ENCODE measurements around the gene PRPF8. TPM values are rescaled to one million over a fixed set of nuclear protein-coding genes. Genes with fewer than 3 reads are reported as not detected.
A peak's percentile ranks its signal among the peaks of the same experiment; 100 is the strongest.
"Not testable (repeated sequence)": the region's sequence is repeated elsewhere in the genome, so short reads cannot be mapped to it uniquely, and the experiment has no call there.

The PRPF8 gene
- polyA plus RNA-seq, 3 donors, result 53.3 to 128 (median 78.0) TPM

DNA sequence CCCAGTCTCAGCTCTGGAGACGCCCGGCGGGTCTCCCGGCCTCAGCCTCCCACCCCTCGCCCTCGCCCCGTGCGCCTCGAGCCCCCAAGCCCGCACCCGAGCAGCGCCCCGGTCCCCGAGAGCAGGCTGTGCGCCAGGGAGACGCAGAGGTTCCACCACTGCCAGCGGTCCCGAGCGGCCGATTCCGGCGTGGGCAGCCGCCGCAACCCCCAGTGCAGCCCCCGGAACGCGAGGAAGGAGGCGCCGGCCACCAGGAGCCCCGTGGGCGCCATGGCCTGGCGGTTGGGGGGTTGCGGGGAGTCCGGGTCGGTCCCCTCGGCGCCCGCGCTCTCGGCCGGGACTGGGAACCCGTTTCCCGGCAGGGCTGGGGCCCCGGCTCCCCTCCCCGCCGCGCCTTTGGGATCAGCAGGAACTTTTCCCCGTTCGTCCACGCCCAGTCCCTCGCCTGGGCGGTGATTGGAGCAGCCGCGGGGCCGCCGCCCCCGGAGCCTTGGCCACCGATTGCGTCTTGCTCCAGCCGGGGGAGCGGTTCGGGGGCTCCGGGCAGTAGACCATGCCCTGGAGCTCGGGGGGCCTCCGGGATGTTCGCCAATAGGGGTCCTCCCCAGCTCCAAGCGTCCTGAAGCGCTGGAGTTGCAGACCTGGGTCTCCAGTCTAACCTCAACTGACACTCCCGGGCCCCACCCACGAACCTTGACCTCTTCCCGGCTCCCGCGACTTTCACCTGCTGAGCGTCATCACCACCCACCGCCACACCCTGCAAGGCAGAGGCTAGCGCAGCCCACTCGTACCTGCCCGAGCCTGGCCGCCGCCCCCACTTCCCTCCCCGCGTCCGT, 25.5 kb upstream of the PRPF8 start, which contains the start of gene TLCD2:
TSS of gene TLCD2 (minus strand) at position 407 of the 836 bp plus-strand sequence. CDS start at position 272, 135 bp downstream.
- TF ChIP-seq, protein P1, sequence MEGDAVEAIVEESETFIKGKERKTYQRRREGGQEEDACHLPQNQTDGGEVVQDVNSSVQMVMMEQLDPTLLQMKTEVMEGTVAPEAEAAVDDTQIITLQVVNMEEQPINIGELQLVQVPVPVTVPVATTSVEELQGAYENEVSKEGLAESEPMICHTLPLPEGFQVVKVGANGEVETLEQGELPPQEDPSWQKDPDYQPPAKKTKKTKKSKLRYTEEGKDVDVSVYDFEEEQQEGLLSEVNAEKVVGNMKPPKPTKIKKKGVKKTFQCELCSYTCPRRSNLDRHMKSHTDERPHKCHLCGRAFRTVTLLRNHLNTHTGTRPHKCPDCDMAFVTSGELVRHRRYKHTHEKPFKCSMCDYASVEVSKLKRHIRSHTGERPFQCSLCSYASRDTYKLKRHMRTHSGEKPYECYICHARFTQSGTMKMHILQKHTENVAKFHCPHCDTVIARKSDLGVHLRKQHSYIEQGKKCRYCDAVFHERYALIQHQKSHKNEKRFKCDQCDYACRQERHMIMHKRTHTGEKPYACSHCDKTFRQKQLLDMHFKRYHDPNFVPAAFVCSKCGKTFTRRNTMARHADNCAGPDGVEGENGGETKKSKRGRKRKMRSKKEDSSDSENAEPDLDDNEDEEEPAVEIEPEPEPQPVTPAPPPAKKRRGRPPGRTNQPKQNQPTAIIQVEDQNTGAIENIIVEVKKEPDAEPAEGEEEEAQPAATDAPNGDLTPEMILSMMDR (IDR thresholded peaks at IDR 0.05), result no peak
- DNase-seq, result no peak
- peak within 1 kb of the TSS; percentile 31 to 73 (median 40) for H3K4me3 ChIP-seq (replicated peaks in 1 of 3; ENCODE audit: low read depth in 2 of 3, low read length in 3 of 3)
- H3K27me3 ChIP-seq (ENCODE audit: control insufficient read depth in 2 of 2, insufficient read depth in 2 of 2, low read length in 2 of 2), result peaks cover 0 to 31% of the 10 kb centered on the region in 2 donors
- peak within 1 kb of the TSS; percentile 71 for H2AFZ ChIP-seq (ENCODE audit: insufficient read depth, low read depth, low read length, poor library complexity, severe bottlenecking)
- peaks cover 31 to 74% (median 39%) of the 10 kb centered on the region in 3 donors for H3K27me3 Mint-ChIP-seq (ENCODE audit: low read depth in 3 of 3)
- H3K79me2 ChIP-seq (ENCODE audit: insufficient read depth, low read length), result peaks cover 26% of the 10 kb centered on the region
- peak within 1 kb of the TSS; percentile 94 for H3K4me2 ChIP-seq (replicated peaks; ENCODE audit: extremely low read depth, low read length, poor library complexity, severe bottlenecking)
- peak within 1 kb of the TSS; percentile 64 for H3K9ac ChIP-seq (ENCODE audit: insufficient read depth, low read length, poor library complexity, severe bottlenecking)
- intact Hi-C loops (cut with micrococcal nuclease), result loop anchor here (5.0 to 10.0 kb wide), 3 partner anchors 38 to 325 kb away; partner anchors contain the start of genes DPH1 (in 1 of the 2), RILP (in 1 of the 2) and SCARF1 (in 1 of the 2)
- H3K36me3 ChIP-seq (replicated peaks in 1 of 2; ENCODE audit: control insufficient read depth in 1 of 2, insufficient read depth in 2 of 2, low read length in 2 of 2), result peaks cover 19 to 26% of the 10 kb centered on the region in 2 donors
- peaks cover 37% of the 10 kb centered on the region for H3K4me1 Mint-ChIP-seq
- H4K20me1 ChIP-seq (ENCODE audit: insufficient read depth, low read length), result peaks cover 51% of the 10 kb centered on the region
- H3K27ac Mint-ChIP-seq, result peak within 1 kb of the TSS in 1 of 7 donors; percentile 63
- peaks cover 32 to 38% of the 10 kb centered on the region in 2 donors for H3K4me1 ChIP-seq (ENCODE audit: control insufficient read depth in 1 of 2, insufficient read depth in 2 of 2, low read length in 2 of 2)
- H3K27ac ChIP-seq (ENCODE audit: low read depth in 1 of 2, low read length in 2 of 2), result no peak within 1 kb of the TSS
- no peaks in the 10 kb centered on the region for H3K9me3 ChIP-seq (replicated peaks in 1 of 2; ENCODE audit: control insufficient read depth in 1 of 2, insufficient read depth in 1 of 2, low read length in 2 of 2)
- under 1% methylated on average over 83 of the region's 83 CpGs for whole genome bisulfite sequencing (ENCODE audit: insufficient coverage)
- peaks cover 39 to 41% of the 10 kb centered on the region in 2 donors for H3K36me3 Mint-ChIP-seq
- peaks cover 0 to 5% (median 0%) of the 10 kb centered on the region in 7 donors for H3K9me3 Mint-ChIP-seq
- H3K4me3 Mint-ChIP-seq, result peak within 1 kb of the TSS; percentile 69 to 89

DNA sequence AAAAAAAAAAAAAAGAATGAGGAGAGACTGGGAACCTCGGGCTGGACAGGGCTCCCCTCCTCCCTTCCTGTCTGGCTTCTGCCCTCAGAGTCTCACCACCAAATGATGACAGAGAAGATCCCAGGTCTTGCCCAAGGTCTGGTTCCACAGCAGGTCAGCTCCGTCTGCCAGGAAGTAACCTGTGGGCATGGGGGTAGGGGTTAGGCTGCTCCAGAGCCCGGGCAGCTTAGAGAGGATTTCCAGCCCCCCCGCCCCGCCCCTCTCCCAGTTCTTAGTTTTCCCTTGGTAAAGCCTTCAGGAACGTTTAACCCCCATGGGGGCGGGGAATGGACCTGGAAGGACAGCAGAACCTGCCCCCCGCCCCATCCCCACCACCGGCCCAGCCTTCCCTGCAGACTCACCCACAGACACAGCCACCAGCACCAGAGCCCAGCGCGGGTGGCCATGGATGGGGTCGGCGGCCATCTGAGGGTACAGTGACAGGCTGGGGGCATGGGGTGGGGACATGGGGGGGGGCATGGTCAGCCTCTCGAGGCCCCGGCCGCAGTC, 24.8 kb upstream of the PRPF8 start:
- Mint-ChIP-seq H3K27me3 (ENCODE audit: low read depth in 3 of 3) (peaks cover 32 to 75% (median 40%) of the 10 kb centered on the region in 3 donors), H3K9me3 (peaks cover 0 to 5% (median 0%) of the 10 kb centered on the region in 7 donors), H3K4me1 (peaks cover 31% of the 10 kb centered on the region), H3K27ac (no peak overlapping the region), H3K4me3 (peak overlapping the region; percentile 27 to 75), H3K36me3 (peaks cover 36% of the 10 kb centered on the region in 2 donors)
- TF ChIP-seq, protein P1 (IDR thresholded peaks at IDR 0.05), result no peak
- peaks cover 0 to 36% of the 10 kb centered on the region in 2 donors for H3K27me3 ChIP-seq (ENCODE audit: control insufficient read depth in 2 of 2, insufficient read depth in 2 of 2, low read length in 2 of 2)
- peaks cover 44% of the 10 kb centered on the region for H4K20me1 ChIP-seq (ENCODE audit: insufficient read depth, low read length)
- peaks cover 25 to 31% of the 10 kb centered on the region in 2 donors for H3K4me1 ChIP-seq (ENCODE audit: control insufficient read depth in 1 of 2, insufficient read depth in 2 of 2, low read length in 2 of 2)
- H3K27ac ChIP-seq (ENCODE audit: low read depth in 1 of 2, low read length in 2 of 2), result no peak overlapping the region
- peak overlapping the region; percentile 94 for H3K4me2 ChIP-seq (replicated peaks; ENCODE audit: extremely low read depth, low read length, poor library complexity, severe bottlenecking)
- H3K79me2 ChIP-seq (ENCODE audit: insufficient read depth, low read length), result peaks cover 19% of the 10 kb centered on the region
- peak in 2 of 3 donors; percentile 35 to 41 for DNase-seq
- peak overlapping the region in 1 of 3 experiments; percentile 73 for H3K4me3 ChIP-seq (replicated peaks in 1 of 3; ENCODE audit: low read depth in 2 of 3, low read length in 3 of 3)
- intact Hi-C loops (cut with micrococcal nuclease), result loop anchor here in 1 of 2 donors (5.0 kb wide), 1 partner anchor 37 kb away; no protein-coding TSS in a partner anchor
- H3K9me3 ChIP-seq (replicated peaks in 1 of 2; ENCODE audit: control insufficient read depth in 1 of 2, insufficient read depth in 1 of 2, low read length in 2 of 2), result no peaks in the 10 kb centered on the region
- peaks cover 19 to 26% of the 10 kb centered on the region in 2 donors for H3K36me3 ChIP-seq (replicated peaks in 1 of 2; ENCODE audit: control insufficient read depth in 1 of 2, insufficient read depth in 2 of 2, low read length in 2 of 2)
- WGBS (ENCODE audit: insufficient coverage), result no CpG with 5 or more reads among the region's 16 CpGs
- no peak overlapping the region for H2AFZ ChIP-seq (ENCODE audit: insufficient read depth, low read depth, low read length, poor library complexity, severe bottlenecking)
- no peak overlapping the region for H3K9ac ChIP-seq (ENCODE audit: insufficient read depth, low read length, poor library complexity, severe bottlenecking)

DNA sequence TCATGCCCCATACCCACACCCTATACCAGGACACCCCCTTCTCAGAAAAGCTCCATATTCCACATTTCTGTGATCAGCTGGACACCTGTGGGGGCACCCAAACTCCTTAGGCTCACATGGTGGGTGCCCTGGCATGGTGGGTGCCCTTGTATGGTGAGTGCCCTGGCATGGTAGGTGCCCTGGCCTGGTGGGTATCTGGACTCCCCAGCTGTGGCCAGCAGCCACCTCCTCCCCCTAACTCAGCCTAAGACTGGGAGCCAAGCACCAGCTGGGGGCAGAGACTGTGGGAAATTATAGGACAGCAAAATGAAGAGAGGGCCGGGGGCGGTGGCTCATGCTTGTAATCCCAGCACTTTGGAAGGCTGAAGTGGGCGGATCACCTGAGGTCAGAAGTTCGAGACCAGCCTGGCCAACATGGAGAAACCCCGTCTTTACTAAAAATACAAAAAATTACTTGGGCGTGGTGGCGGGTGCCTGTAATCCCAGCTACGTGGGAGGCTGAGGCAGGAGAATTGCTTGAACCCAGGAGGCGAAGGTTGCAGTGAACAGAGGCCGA, 24.2 kb upstream of the PRPF8 start:
- H3K27ac ChIP-seq (ENCODE audit: low read depth in 1 of 2, low read length in 2 of 2); H3K9me3 Mint-ChIP-seq; H3K9ac ChIP-seq (ENCODE audit: insufficient read depth, low read length, poor library complexity, severe bottlenecking); H2AFZ ChIP-seq (ENCODE audit: insufficient read depth, low read depth, low read length, poor library complexity, severe bottlenecking); H3K9me3 ChIP-seq (replicated peaks in 1 of 2; ENCODE audit: control insufficient read depth in 1 of 2, insufficient read depth in 1 of 2, low read length in 2 of 2); H3K4me3 ChIP-seq (replicated peaks in 1 of 3; ENCODE audit: low read depth in 2 of 3, low read length in 3 of 3); H3K4me2 ChIP-seq (replicated peaks; ENCODE audit: extremely low read depth, low read length, poor library complexity, severe bottlenecking): not testable (repeated sequence)
- H3K36me3 ChIP-seq (replicated peaks in 1 of 2; ENCODE audit: control insufficient read depth in 1 of 2, insufficient read depth in 2 of 2, low read length in 2 of 2), result peaks cover 19 to 24% of the 10 kb centered on the region in 2 donors
- Mint-ChIP-seq H3K4me3 (peak overlapping the region in 1 of 2 donors; percentile 75), H3K4me1 (peaks cover 25% of the 10 kb centered on the region), H3K27ac (peak overlapping the region in 1 of 7 donors; percentile 12), H3K27me3 (ENCODE audit: low read depth in 3 of 3) (peaks cover 34 to 70% (median 42%) of the 10 kb centered on the region in 3 donors), H3K36me3 (peaks cover 32% of the 10 kb centered on the region in 2 donors)
- peaks cover 18 to 25% of the 10 kb centered on the region in 2 donors for H3K4me1 ChIP-seq (ENCODE audit: control insufficient read depth in 1 of 2, insufficient read depth in 2 of 2, low read length in 2 of 2)
- H3K79me2 ChIP-seq (ENCODE audit: insufficient read depth, low read length), result peaks cover 13% of the 10 kb centered on the region
- WGBS (ENCODE audit: insufficient coverage), result 97% methylated on average over 6 of the region's 10 CpGs
- intact Hi-C loops (cut with micrococcal nuclease), result loop anchor here in 1 of 2 donors (5.0 kb wide), 1 partner anchor 37 kb away; no protein-coding TSS in a partner anchor
- DNase-seq, result peak in 1 of 3 donors; percentile 5
- H3K27me3 ChIP-seq (ENCODE audit: control insufficient read depth in 2 of 2, insufficient read depth in 2 of 2, low read length in 2 of 2), result peaks cover 0 to 36% of the 10 kb centered on the region in 2 donors
- H4K20me1 ChIP-seq (ENCODE audit: insufficient read depth, low read length), result peaks cover 38% of the 10 kb centered on the region

All from CD14-positive monocyte (primary cell).